Lung (tissue), 12 donors: Measurements from ENCODE around the gene CD79A. TPM values are rescaled to one million over a fixed set of nuclear protein-coding genes. Genes with fewer than 3 reads are reported as not detected.
A peak's percentile ranks its signal among the peaks of the same experiment; 100 is the strongest.

Experiments used
- ATAC-seq: fragments of 200-7000 bp; cut with Tn5 transposase; one replicate; pipeline ENCODE4 v1.9.1; 2020; ENCODE audit warnings: moderate number of reproducible peaks; ENCODE audit not compliant: insufficient read depth, low FRiP score
- DNase-seq, 3 donors: peaks; one replicate each; pipeline ENCODE4 v3.0.0-alpha.2; 2013 to 2017
- H3K27ac ChIP-seq, 2 donors: one replicate each; pipeline ENCODE4 v1.5.1; 2013; ENCODE audit warnings: mild to moderate bottlenecking in 2 of 2, moderate library complexity in 2 of 2, control low read depth in 1 of 2, inconsistent platforms in 1 of 2, low read depth in 1 of 2, low read length in 1 of 2
- H3K27me3 ChIP-seq, 3 donors: one replicate each; pipeline ENCODE4 v1.5.1; 2013; ENCODE audit warnings: low read length in 2 of 3; ENCODE audit not compliant: control insufficient read depth in 3 of 3, insufficient read depth in 3 of 3
- H3K36me3 ChIP-seq, 4 donors: one replicate each; pipeline ENCODE4 v1.5.1; 2013; ENCODE audit warnings: low read length in 4 of 4, mild to moderate bottlenecking in 1 of 4, moderate library complexity in 1 of 4; ENCODE audit not compliant: control insufficient read depth in 4 of 4, insufficient read depth in 4 of 4
- H3K4me1 ChIP-seq, 5 donors: one replicate each; pipeline ENCODE4 v1.5.1; 2013; ENCODE audit warnings: low read length in 5 of 5, mild to moderate bottlenecking in 2 of 5, moderate library complexity in 1 of 5; ENCODE audit not compliant: control insufficient read depth in 5 of 5, insufficient read depth in 5 of 5
- H3K4me3 ChIP-seq: one replicate; pipeline ENCODE4 v1.5.1; 2013; ENCODE audit warnings: mild to moderate bottlenecking, control low read depth, moderate library complexity
- H3K9ac ChIP-seq, 2 donors: one replicate each; pipeline ENCODE4 v1.5.1; 2013; ENCODE audit warnings: low read length in 2 of 2, control low read depth in 1 of 2; ENCODE audit not compliant: insufficient read depth in 1 of 2
- H3K9me3 ChIP-seq, 4 donors: one replicate each; pipeline ENCODE4 v1.5.1; 2013; ENCODE audit warnings: low read length in 3 of 4, mild to moderate bottlenecking in 1 of 4, moderate library complexity in 1 of 4; ENCODE audit not compliant: control insufficient read depth in 4 of 4, insufficient read depth in 3 of 4
- WGBS, 2 donors: extraction: QIAGEN DNeasy Blood & Tissue Kit; methylation state at CpG; one replicate each; pipeline ENCODE4 v1.1.7; 2013; 5-methylcytosine and 5-hydroxymethylcytosine counted together
- polyA plus RNA-seq, 2 donors: library from polyadenylated mRNA; stranded (reverse); fragments of 200-250 nt; gene quantifications; one replicate each; pipeline ENCODE4 v1.2.1, GENCODE V29; 2013
- total RNA-seq, 2 donors: library from RNA; depleted of rRNA in 1 of 2; stranded (reverse); fragments of >200 nt in 1 of 2; gene quantifications; one replicate each; pipeline ENCODE4 v1.2.1, GENCODE V29; 2014 to 2021
- TF ChIP-seq, protein P1 (sequence below): IDR thresholded peaks from 2 replicates; pipeline ENCODE4 v1.5.1; 2012; ENCODE audit warnings: mild to moderate bottlenecking; ENCODE audit errors: control extremely low read depth, extremely low read depth
- donor health status: control.
- donor health status: control.
- donor health status: Bipolar disorder and iron deficiency.
- donor health status: healthy.
- donor health status: DM: yes; HTN: yes; CAD: no.

Gene CD79A
- total and polyA plus RNA-seq, 4 donors = 1.4 to 14.8 (median 5.9) TPM

DNA sequence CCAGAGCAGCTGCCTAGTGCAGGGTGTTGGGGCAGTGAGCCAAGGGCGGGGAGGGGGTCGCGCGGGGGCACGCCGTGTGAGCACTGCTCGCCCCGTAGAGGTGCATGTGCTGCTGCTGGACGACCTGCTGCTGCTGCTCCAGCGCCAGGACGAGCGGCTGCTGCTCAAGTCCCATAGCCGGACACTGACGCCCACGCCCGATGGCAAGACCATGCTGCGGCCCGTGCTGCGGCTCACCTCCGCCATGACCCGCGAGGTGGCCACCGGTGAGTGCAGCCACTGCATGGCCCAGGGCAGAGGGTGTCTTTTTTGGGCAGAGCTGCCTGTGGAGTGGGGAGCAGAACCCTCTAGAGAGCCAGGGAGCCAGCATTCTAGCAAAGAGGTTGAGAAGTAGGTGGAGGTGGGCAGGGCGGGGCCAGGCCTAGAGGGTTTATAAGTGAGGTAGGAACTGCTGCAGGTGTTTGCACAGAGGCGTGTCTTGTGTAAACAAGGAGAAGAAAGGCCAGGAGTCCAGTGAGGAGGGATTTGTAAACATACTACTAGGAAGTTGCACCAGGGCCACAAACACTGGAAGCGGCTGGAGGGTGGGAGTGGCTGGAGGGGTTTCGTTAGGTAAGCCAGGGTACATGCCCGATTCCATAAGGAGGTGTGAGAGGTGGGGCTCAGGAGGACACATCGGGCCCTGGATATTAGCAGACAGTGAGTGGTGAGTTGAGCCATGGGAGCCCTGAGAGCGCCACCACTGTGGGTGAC, 27.2 kb downstream of the CD79A start:
- no peaks in the 10 kb centered on the region for H3K27me3 ChIP-seq
- peak overlapping the region in 1 of 2 donors; percentile 63 for H3K27ac ChIP-seq
- TF ChIP-seq, protein P1, sequence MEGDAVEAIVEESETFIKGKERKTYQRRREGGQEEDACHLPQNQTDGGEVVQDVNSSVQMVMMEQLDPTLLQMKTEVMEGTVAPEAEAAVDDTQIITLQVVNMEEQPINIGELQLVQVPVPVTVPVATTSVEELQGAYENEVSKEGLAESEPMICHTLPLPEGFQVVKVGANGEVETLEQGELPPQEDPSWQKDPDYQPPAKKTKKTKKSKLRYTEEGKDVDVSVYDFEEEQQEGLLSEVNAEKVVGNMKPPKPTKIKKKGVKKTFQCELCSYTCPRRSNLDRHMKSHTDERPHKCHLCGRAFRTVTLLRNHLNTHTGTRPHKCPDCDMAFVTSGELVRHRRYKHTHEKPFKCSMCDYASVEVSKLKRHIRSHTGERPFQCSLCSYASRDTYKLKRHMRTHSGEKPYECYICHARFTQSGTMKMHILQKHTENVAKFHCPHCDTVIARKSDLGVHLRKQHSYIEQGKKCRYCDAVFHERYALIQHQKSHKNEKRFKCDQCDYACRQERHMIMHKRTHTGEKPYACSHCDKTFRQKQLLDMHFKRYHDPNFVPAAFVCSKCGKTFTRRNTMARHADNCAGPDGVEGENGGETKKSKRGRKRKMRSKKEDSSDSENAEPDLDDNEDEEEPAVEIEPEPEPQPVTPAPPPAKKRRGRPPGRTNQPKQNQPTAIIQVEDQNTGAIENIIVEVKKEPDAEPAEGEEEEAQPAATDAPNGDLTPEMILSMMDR = no peak
- WGBS, 2 donors = 74 to 94% methylated on average over 30 of the region's 30 CpGs
- ATAC-seq = peak; percentile 85
- H3K4me1 ChIP-seq = peaks cover 0 to 5% (median 0%) of the 10 kb centered on the region in 5 donors
- H3K9ac ChIP-seq = no peak overlapping the region
- peaks cover 0 to 2% (median 0%) of the 10 kb centered on the region in 4 donors for H3K9me3 ChIP-seq
- H3K36me3 ChIP-seq = peaks cover 5 to 71% (median 32%) of the 10 kb centered on the region in 4 donors
- DNase-seq = peak; percentile 56 to 79 (median 70)
- no peak overlapping the region for H3K4me3 ChIP-seq

- H3K4me3 ChIP-seq = no peak overlapping the region
- TF ChIP-seq, protein P1 = no peak
- H3K36me3 ChIP-seq = peaks cover 5 to 66% (median 28%) of the 10 kb centered on the region in 4 donors
- peaks cover 0 to 2% (median 0%) of the 10 kb centered on the region in 3 donors for H3K27me3 ChIP-seq
- ATAC-seq (no peak), DNase-seq (no peak)
- H3K27ac ChIP-seq = peak overlapping the region in 1 of 2 donors; percentile 37
- H3K9ac ChIP-seq = no peak overlapping the region
- WGBS, 2 donors = 86 to 91% methylated on average over 24 of the region's 24 CpGs
- peaks cover 0 to 2% (median 0%) of the 10 kb centered on the region in 4 donors for H3K9me3 ChIP-seq
- peaks cover 0 to 5% (median 0%) of the 10 kb centered on the region in 5 donors for H3K4me1 ChIP-seq
These were observed 28.4 kb downstream of the CD79A start for GRCh38 chr19:41905273-41906002.

DNA sequence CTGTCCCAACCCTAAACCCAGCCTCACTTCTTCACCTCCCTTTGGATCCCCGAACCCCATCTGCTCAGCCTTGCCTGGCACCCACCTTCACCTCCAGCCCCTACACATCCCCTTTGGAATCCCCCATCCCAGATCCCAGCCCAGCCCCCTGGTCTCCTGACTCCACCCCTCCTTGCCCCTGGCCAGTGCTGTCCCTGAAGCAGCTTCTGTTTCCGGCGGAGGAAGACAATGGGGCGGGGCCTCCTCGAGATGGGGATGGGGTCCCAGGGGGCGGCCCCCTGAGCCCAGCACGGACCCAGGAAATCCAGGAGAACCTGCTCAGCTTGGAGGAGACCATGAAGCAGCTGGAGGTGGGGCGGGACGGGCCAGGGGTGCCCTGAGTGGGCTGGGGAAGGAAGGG, 29.2 kb downstream of the CD79A start:
- no peak overlapping the region for H3K4me3 ChIP-seq
- peaks cover 0 to 2% (median 0%) of the 10 kb centered on the region in 4 donors for H3K9me3 ChIP-seq
- DNase-seq = no peak
- H3K4me1 ChIP-seq = peaks cover 0 to 5% (median 0%) of the 10 kb centered on the region in 5 donors
- no peak overlapping the region for H3K27ac ChIP-seq
- TF ChIP-seq, protein P1 = no peak
- ATAC-seq = no peak
- peaks cover 0 to 8% (median 8%) of the 10 kb centered on the region in 3 donors for H3K27me3 ChIP-seq
- 82 to 84% methylated on average over 9 of the region's 9 CpGs for WGBS, 2 donors
- peaks cover 5 to 62% (median 27%) of the 10 kb centered on the region in 4 donors for H3K36me3 ChIP-seq
- no peak overlapping the region for H3K9ac ChIP-seq
